PC-9 (cell line): ENCODE data around the gene ZNF275. TPM values are rescaled to one million over a fixed set of nuclear protein-coding genes. Genes with fewer than 3 reads are reported as not detected.

ENCODE experiments used
- BruUV-seq: library from RNA; stranded (reverse); fragments of 400-500 nt; replicated peaks from 2 replicates; lab custom pipeline; 2021; lab: Mats Ljungman, UMichigan
- CTCF ChIA-PET: fragments of 300-600 bp; sonication (Branson Sonifier 250); formaldehyde crosslinking; loops from one replicate; lab custom pipeline; 2022; ENCODE audit warnings: antibody characterized with exemption; lab: Charles Lee
- POLR2A ChIA-PET: fragments of 300-600 bp; sonication (Branson Sonifier 250); formaldehyde crosslinking; loops from one replicate; lab custom pipeline; 2022; ENCODE audit warnings: antibody characterized with exemption; ENCODE audit not compliant: unreplicated experiment; lab: Charles Lee
- DNase-seq, 2 experiments: peaks; one replicate each; pipeline versions ENCODE4 v3.0.0 to v3.0.0-alpha.2; 2015 to 2022; ENCODE audit warnings: mixed read lengths in 1 of 2
- H2AFZ ChIP-seq: fragments of 200-600 bp; sonication (generic); 2 replicates; pipeline ENCODE4 v1.8.1; 2017; ENCODE audit warnings: antibody characterized with exemption
- H3F3A ChIP-seq: fragments of 200-600 bp; sonication (generic); 2 replicates; pipeline ENCODE4 v1.8.1; 2017; ENCODE audit warnings: antibody characterized with exemption, mild to moderate bottlenecking, low read depth; ENCODE audit not compliant: insufficient read depth
- H3K27ac ChIP-seq: fragments of 200-600 bp; sonication (generic); 2 replicates; pipeline ENCODE4 v1.6.1; 2016; ENCODE audit warnings: mixed run types
- H3K27me3 ChIP-seq: fragments of 200-600 bp; sonication (generic); 2 replicates; pipeline ENCODE4 v1.6.1; 2016; ENCODE audit warnings: low read depth, mixed run types; ENCODE audit not compliant: insufficient read depth
- H3K36me3 ChIP-seq: fragments of 200-600 bp; sonication (generic); 2 replicates; pipeline ENCODE4 v1.6.1; 2016; ENCODE audit warnings: low read depth, mixed run types
- H3K4me1 ChIP-seq: fragments of 200-600 bp; sonication (generic); replicated peaks from 2 replicates; pipeline ENCODE4 v1.6.1; 2016; ENCODE audit warnings: mixed run types; ENCODE audit not compliant: insufficient read depth
- H3K4me2 ChIP-seq: fragments of 200-600 bp; sonication (generic); 2 replicates; pipeline ENCODE4 v1.6.1; 2017; ENCODE audit warnings: mixed run types
- H3K4me3 ChIP-seq: fragments of 200-600 bp; sonication (generic); 2 replicates; pipeline ENCODE4 v1.6.1; 2016; ENCODE audit warnings: mixed run types
- H3K79me2 ChIP-seq: fragments of 200-600 bp; sonication (generic); 2 replicates; pipeline ENCODE4 v1.6.1; 2017; ENCODE audit warnings: low read depth, mixed run types
- H3K9me2 ChIP-seq: fragments of 200-600 bp; sonication (generic); 2 replicates; pipeline ENCODE4 v1.8.1; 2017; ENCODE audit warnings: mild to moderate bottlenecking; ENCODE audit not compliant: insufficient read depth
- H3K9me3 ChIP-seq: fragments of 200-600 bp; sonication (generic); 2 replicates; pipeline ENCODE4 v1.8.1; 2016; ENCODE audit warnings: low read depth; ENCODE audit not compliant: insufficient read depth
- H4K20me1 ChIP-seq: fragments of 200-600 bp; sonication (generic); 2 replicates; pipeline ENCODE4 v1.8.1; 2017; ENCODE audit not compliant: insufficient read depth
- CTCF ChIP-seq: fragments of 200-600 bp; sonication (generic); conservative IDR thresholded peaks from 2 replicates; pipeline ENCODE4 v1.6.1; 2017; ENCODE audit warnings: mixed run types, antibody characterized with exemption, mild to moderate bottlenecking, moderate library complexity
- EZH2 ChIP-seq: fragments of 200-600 bp; sonication (generic); IDR thresholded peaks from 2 replicates; pipeline ENCODE4 v1.8.0; 2017; ENCODE audit warnings: antibody characterized with exemption, low read depth
- intact Hi-C: fragments of 100-400 bp; cut with micrococcal nuclease; formaldehyde crosslinking; loops from one replicate; pipeline ENCODE4 v1.10.0; 2022; ENCODE audit not compliant: unreplicated experiment
- total RNA-seq: library from RNA; stranded (reverse); gene quantifications from 2 replicates; pipeline ENCODE4 v1.2.3, GENCODE V29; 2021

The ZNF275 gene
- total RNA-seq, 1 experiment from 2014 or later, result 7.1 TPM

GRCh38 chrX:153401133-153401764, 67.3 kb downstream of the ZNF275 start, which contains the start of gene PNMA6E:
Gene PNMA6E, minus strand, starts transcription at chrX:153401350. Its CDS starts 2,501 bp downstream, at chrX:153398849.
- POLR2A ChIA-PET, result no interaction called here
- H4K20me1 ChIP-seq, result no peaks in the 10 kb centered on the region
- DNase-seq, result no peak
- no peak within 1 kb of the TSS for H3K4me2 ChIP-seq
- no peaks in the 10 kb centered on the region for H3K79me2 ChIP-seq
- no peaks in the 10 kb centered on the region for H3F3A ChIP-seq
- no TSS peak for BruUV-seq
- H3K4me3 ChIP-seq, result no peak within 1 kb of the TSS
- TF ChIP-seq CTCF, result no peak
- no peak for TF ChIP-seq EZH2
- no peaks in the 10 kb centered on the region for H3K36me3 ChIP-seq
- H3K27ac ChIP-seq, result no peak within 1 kb of the TSS
- peaks cover 61% of the 10 kb centered on the region for H3K27me3 ChIP-seq
- no peaks in the 10 kb centered on the region for H3K9me2 ChIP-seq
- CTCF ChIA-PET, result no interaction called here
- H3K4me1 ChIP-seq, result no peaks in the 10 kb centered on the region
- H3K9me3 ChIP-seq, result no peaks in the 10 kb centered on the region
- intact Hi-C loops, result no loop called here
- H2AFZ ChIP-seq, result no peak within 1 kb of the TSS

Other genes starting within 250 kb of the ZNF275 start
- not detected in 2 replicates for gene MAGEA1, start 154.9 kb upstream of the ZNF275 start, total RNA-seq
- gene PNMA6F, start 12.4 kb upstream of the ZNF275 start, total RNA-seq, result not detected in 2 replicates
- not detected in 2 replicates for gene PNMA6E, start 67.2 kb downstream of the ZNF275 start, total RNA-seq
- not detected in 2 replicates for gene ZFP92, start 77.3 kb downstream of the ZNF275 start, total RNA-seq
- 2.0 and 2.3 TPM in 2 replicates for gene TREX2, start 111.9 kb downstream of the ZNF275 start, total RNA-seq
- gene HAUS7, start 136.4 kb downstream of the ZNF275 start, total RNA-seq, result 29.3 and 33.4 TPM in 2 replicates
- 0.33 and 0.70 TPM in 2 replicates for gene BGN, start 160.8 kb downstream of the ZNF275 start, total RNA-seq
- gene ATP2B3, start 183.5 kb downstream of the ZNF275 start, total RNA-seq, result not detected in 2 replicates